HL-60 (cell line): ENCODE data around the gene LINGO4.

Experiments
- POLR2AphosphoS5 ChIP-seq: IDR thresholded peaks from 2 replicates; pipeline ENCODE4 v1.6.1; 2012; ENCODE audit warnings: low read depth
- TF ChIP-seq, protein P1 (sequence below): IDR thresholded peaks from 2 replicates; pipeline ENCODE4 v1.6.1; 2012; ENCODE audit warnings: low read depth; ENCODE audit not compliant: insufficient replicate concordance
- TF ChIP-seq, protein P2 (sequence below): IDR thresholded peaks from one replicate; pipeline ENCODE4 v1.5.1; 2011; ENCODE audit warnings: low read length, control low read depth, inconsistent platforms; ENCODE audit not compliant: insufficient read depth

DNA sequence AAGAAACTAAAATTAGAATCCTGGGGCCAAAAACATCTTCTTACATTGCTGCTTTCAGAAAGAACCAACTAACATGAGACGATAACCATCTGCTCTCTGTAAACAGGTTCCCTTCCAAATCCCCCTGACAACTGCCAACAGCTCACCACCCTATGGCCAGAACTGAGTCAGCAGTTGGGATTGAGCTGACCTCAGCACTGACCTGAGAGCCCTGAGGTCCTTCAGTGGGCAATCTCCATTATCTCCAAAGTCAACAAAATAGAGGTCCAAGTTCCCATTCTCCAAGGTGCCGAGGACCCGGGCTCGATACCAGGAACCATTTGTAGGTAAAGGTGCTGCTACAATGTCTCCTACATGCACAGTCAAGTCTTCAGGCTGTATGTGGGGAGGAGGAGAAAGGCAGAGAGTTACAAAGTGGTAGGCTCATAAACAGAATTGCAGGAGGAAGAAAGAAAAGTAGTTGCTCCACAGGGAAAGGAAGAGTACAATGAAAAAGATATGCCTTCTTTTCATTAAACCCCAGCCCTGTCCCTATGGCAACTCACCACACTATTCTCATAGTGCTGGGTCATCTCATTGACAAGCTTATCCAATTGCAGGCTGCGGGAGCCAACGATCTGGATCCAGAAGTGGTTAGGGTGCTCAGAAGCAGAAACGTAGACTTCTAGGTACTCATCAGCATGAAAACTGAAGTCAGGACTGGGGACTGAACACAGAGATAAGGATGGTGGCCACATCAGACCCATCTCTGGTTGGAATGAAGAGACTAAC is 29.1 kb downstream of the LINGO4 start:
- TF ChIP-seq, protein P1, sequence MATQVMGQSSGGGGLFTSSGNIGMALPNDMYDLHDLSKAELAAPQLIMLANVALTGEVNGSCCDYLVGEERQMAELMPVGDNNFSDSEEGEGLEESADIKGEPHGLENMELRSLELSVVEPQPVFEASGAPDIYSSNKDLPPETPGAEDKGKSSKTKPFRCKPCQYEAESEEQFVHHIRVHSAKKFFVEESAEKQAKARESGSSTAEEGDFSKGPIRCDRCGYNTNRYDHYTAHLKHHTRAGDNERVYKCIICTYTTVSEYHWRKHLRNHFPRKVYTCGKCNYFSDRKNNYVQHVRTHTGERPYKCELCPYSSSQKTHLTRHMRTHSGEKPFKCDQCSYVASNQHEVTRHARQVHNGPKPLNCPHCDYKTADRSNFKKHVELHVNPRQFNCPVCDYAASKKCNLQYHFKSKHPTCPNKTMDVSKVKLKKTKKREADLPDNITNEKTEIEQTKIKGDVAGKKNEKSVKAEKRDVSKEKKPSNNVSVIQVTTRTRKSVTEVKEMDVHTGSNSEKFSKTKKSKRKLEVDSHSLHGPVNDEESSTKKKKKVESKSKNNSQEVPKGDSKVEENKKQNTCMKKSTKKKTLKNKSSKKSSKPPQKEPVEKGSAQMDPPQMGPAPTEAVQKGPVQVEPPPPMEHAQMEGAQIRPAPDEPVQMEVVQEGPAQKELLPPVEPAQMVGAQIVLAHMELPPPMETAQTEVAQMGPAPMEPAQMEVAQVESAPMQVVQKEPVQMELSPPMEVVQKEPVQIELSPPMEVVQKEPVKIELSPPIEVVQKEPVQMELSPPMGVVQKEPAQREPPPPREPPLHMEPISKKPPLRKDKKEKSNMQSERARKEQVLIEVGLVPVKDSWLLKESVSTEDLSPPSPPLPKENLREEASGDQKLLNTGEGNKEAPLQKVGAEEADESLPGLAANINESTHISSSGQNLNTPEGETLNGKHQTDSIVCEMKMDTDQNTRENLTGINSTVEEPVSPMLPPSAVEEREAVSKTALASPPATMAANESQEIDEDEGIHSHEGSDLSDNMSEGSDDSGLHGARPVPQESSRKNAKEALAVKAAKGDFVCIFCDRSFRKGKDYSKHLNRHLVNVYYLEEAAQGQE: no peak
- TF ChIP-seq, protein P2, sequence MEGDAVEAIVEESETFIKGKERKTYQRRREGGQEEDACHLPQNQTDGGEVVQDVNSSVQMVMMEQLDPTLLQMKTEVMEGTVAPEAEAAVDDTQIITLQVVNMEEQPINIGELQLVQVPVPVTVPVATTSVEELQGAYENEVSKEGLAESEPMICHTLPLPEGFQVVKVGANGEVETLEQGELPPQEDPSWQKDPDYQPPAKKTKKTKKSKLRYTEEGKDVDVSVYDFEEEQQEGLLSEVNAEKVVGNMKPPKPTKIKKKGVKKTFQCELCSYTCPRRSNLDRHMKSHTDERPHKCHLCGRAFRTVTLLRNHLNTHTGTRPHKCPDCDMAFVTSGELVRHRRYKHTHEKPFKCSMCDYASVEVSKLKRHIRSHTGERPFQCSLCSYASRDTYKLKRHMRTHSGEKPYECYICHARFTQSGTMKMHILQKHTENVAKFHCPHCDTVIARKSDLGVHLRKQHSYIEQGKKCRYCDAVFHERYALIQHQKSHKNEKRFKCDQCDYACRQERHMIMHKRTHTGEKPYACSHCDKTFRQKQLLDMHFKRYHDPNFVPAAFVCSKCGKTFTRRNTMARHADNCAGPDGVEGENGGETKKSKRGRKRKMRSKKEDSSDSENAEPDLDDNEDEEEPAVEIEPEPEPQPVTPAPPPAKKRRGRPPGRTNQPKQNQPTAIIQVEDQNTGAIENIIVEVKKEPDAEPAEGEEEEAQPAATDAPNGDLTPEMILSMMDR: no peak
- TF ChIP-seq POLR2AphosphoS5: no peak
